Astrocyte of the spinal cord (primary cell): Measurements from ENCODE around the gene MACROD2.
"Not testable (repeated sequence)": the region's sequence is repeated elsewhere in the genome, so short reads cannot be mapped to it uniquely, and the experiment has no call there.

ENCODE experiments used
- DNase-seq: peaks from one replicate; pipeline ENCODE4 v3.0.0; 2011; ENCODE audit warnings: low read depth, low spot score
- H3K4me3 ChIP-seq: 2 replicates; pipeline ENCODE4 v1.5.1; 2011; ENCODE audit warnings: low read depth, mild to moderate bottlenecking, low read length, moderate library complexity
- CTCF ChIP-seq: IDR thresholded peaks from 2 replicates; pipeline ENCODE4 v1.5.1; 2012; ENCODE audit warnings: low read depth, mild to moderate bottlenecking, low read length, inconsistent platforms
- in situ Hi-C: cut with HindIII; loops from 2 replicates; pipeline ENCODE4 v1.10.0; 2017; ENCODE audit warnings: low sequenced_read_pairs

The MACROD2 gene

DNA sequence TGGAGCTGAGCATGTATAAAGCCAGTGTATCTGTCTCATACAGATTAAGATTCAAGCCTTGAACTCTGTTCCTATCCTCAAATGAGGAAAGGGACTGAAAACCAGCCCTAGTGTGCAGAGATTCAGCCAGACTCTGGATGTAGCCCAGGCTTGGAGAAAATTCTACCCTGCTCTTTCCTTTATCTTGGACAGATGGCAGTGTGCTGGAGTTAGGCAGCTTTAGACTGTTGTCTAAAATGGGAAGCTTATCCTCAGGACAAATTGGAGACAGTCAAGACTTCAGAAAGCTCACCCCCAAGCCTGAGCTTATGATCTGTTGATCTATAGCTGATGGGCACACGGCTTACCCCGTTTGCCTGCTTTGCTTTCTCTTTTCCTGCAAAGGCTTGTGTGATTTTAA, 1520.4 kb downstream of the MACROD2 start:
- in situ Hi-C loops, result no loop called here
- H3K4me3 ChIP-seq, result no peak overlapping the region
- no peak for TF ChIP-seq CTCF
- no peak for DNase-seq

DNA sequence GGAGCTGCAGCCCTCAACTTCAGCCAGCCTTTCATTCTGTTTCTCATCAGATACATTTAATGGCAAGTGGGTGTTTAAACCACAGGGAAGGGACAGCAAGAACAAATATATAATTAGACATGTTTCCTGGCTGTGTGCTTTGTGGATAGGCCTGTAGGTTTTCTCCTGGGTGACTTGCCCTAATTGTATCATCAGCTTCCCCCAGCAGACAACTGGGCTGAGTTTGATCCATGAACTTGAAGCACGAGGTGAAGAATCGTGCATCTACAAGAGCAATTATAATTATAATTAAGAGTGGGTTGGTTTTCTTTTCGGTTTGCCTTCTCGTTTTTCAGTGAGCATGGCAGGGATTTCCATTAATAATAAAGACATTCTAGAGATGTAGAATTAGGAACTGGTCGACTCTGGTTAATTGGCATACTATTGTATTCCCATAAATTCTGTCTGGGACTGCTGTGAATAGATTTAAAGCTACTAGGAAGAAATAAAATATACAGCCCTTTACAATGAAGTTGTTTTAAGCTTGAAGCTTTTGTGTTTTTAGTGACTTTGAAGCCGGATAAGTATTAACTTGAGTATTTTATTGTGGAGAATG, 1525.7 kb downstream of the MACROD2 start:
- no peak for DNase-seq
- no peak overlapping the region for H3K4me3 ChIP-seq
- TF ChIP-seq CTCF, result no peak
- in situ Hi-C loops, result no loop called here

GRCh38 chr20:15523400-15523799, 1528.1 kb downstream of the MACROD2 start:
- no peak for TF ChIP-seq CTCF
- in situ Hi-C loops, result no loop called here
- no peak for DNase-seq
- H3K4me3 ChIP-seq, result no peak overlapping the region

DNA sequence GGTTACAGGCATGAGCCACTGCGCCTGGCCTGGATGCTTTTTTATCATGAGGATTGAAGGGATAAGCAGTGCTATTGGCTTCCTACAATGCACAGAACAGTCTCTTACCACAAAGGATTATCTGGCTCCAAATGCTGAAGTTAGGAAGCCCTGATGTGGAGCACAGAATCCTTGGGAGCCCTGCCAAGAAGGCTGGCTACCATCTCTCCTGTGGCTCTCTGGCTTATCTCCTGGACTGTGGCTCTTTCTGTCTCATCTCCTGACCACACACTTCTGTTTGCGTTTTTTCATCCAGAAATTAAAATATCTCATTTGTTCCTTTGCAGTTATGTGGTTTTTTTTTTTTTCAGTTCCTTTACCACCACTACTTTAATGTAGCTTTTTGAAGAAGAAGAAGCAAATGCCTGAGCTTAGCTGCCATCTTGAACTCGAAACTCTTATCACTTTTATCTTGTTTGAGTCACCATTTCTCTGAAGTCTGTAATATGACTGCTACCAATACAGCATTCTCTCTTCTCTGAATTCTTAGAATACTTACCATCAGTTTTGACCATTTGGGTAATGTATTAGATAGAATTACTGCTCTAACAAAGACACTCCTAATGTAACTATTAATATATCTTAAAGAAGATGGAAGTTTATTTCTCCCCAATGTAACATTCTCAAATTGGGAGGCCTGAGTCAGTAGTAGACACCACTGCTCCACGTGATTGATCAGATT, 1533.2 kb downstream of the MACROD2 start:
- in situ Hi-C loops, result no loop called here
- DNase-seq, result no peak
- H3K4me3 ChIP-seq, result no peak overlapping the region
- no peak for TF ChIP-seq CTCF

- no peak overlapping the region for H3K4me3 ChIP-seq
- no peak for DNase-seq
- in situ Hi-C loops, result no loop called here
- no peak for TF ChIP-seq CTCF
These were observed 1540.5 kb downstream of the MACROD2 start for GRCh38 chr20:15535863-15536262.

DNA sequence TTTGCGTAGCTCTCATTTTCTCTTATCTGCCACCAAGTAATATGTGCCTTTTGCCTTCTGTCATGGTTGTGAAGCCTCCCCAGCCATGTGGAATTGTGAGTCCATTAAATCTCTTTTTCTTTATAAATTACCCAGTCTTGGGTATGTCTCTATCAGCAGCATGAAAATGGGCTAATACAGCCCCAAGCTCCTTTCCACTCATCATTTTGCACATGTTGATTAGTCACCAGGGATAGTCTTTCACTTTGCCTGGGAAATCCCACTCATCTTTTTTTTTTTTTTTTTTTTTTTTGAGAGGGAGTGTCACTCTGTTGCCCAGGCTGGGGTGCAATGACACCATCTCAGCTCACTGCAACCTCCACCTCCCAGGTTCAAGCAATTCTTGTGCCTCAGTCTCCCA, 1541.9 kb downstream of the MACROD2 start:
- in situ Hi-C loops, DNase-seq, H3K4me3 ChIP-seq: not testable (repeated sequence)

- DNase-seq, result no peak
- no peak overlapping the region for H3K4me3 ChIP-seq
- TF ChIP-seq CTCF, result no peak
- in situ Hi-C loops, result no loop called here
These were observed 1547.3 kb downstream of the MACROD2 start for GRCh38 chr20:15542655-15543054.
